ENCODE measurements around the gene SDC3. TPM values are rescaled to one million over a fixed set of nuclear protein-coding genes. Genes with fewer than 3 reads are reported as not detected.
A peak's percentile ranks its signal among the peaks of the same experiment; 100 is the strongest.

Gene SDC3, protein sequence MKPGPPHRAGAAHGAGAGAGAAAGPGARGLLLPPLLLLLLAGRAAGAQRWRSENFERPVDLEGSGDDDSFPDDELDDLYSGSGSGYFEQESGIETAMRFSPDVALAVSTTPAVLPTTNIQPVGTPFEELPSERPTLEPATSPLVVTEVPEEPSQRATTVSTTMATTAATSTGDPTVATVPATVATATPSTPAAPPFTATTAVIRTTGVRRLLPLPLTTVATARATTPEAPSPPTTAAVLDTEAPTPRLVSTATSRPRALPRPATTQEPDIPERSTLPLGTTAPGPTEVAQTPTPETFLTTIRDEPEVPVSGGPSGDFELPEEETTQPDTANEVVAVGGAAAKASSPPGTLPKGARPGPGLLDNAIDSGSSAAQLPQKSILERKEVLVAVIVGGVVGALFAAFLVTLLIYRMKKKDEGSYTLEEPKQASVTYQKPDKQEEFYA
- total RNA-seq, result 36.4 and 49.0 TPM in 2 replicates

DNA sequence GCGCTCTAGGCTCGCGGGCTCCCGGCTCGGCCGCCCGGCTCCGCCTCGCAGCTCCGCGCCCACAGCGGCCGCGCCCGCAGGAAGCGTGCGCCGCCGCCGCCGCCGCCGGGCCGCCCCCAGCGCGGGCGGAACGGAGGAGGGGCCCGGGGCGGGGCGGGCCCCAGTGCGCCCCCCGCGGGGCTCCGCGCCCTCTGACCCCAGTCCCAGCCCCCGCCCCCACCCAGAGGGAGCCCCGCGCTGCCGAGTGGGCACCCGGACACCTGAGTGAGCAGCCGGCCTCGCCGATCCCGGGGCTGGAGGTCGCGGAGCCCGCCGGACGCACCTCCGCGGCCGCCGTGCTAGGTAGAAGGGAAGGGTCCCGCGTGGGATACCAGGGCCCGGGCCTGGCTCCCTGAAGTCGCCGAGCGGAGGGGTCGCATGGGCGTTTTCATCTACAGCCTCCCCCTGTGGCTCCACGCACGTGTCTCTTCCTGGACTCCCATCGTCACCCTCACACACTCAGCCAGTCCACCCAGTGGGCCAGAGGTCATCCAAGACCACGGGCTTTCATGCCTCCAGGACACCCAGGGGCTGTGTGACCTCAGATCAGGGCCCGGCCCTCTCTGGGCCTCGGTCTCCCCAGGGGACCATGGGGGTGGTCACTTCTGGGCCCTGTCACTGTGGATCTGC lies at the start of gene SDC3:
Gene SDC3 (minus strand): TSS at position 63 of the 669 bp plus-strand sequence. CDS start 172 bp downstream, outside the sequence.
- no peak for TF ChIP-seq CTCF (IDR thresholded peaks at IDR 0.05; ENCODE audit: insufficient read depth, low read length, poor library complexity, severe bottlenecking)
- H3K27me3 ChIP-seq (ENCODE audit: control insufficient read depth, insufficient read depth, low read length), result no peaks in the 10 kb centered on the region
- peak within 1 kb of the TSS; percentile 58 for H3K4me3 ChIP-seq (ENCODE audit: low read depth, low read length)
- no peak for DNase-seq (ENCODE audit: low read depth)
- H3K36me3 ChIP-seq (ENCODE audit: control insufficient read depth, insufficient read depth, low read length), result no peaks in the 10 kb centered on the region

GRCh38 chr1:30957560-30958222 lies 49.1 kb upstream of the SDC3 start:
- no peak overlapping the region for H3K4me3 ChIP-seq (ENCODE audit: low read depth, low read length)
- H3K27me3 ChIP-seq (ENCODE audit: control insufficient read depth, insufficient read depth, low read length), result no peaks in the 10 kb centered on the region
- H3K36me3 ChIP-seq (ENCODE audit: control insufficient read depth, insufficient read depth, low read length), result peaks cover 1% of the 10 kb centered on the region
- DNase-seq (ENCODE audit: low read depth), result no peak
- no peak for TF ChIP-seq CTCF (IDR thresholded peaks at IDR 0.05; ENCODE audit: insufficient read depth, low read length, poor library complexity, severe bottlenecking)

- Histone ChIP-seq H3K27me3 (ENCODE audit: control insufficient read depth, insufficient read depth, low read length) (no peaks in the 10 kb centered on the region), H3K4me3 (ENCODE audit: low read depth, low read length) (no peak overlapping the region), H3K36me3 (ENCODE audit: control insufficient read depth, insufficient read depth, low read length) (peaks cover 1% of the 10 kb centered on the region)
- DNase-seq (ENCODE audit: low read depth), result no peak
- no peak for TF ChIP-seq CTCF (IDR thresholded peaks at IDR 0.05; ENCODE audit: insufficient read depth, low read length, poor library complexity, severe bottlenecking)
Observed at GRCh38 chr1:30955448-30956015, 47.0 kb upstream of the SDC3 start.

GRCh38 chr1:30953685-30954084 lies 45.1 kb upstream of the SDC3 start:
- TF ChIP-seq CTCF (IDR thresholded peaks at IDR 0.05; ENCODE audit: insufficient read depth, low read length, poor library complexity, severe bottlenecking), result no peak
- Histone ChIP-seq H3K27me3 (ENCODE audit: control insufficient read depth, insufficient read depth, low read length) (no peaks in the 10 kb centered on the region), H3K4me3 (ENCODE audit: low read depth, low read length) (no peak overlapping the region), H3K36me3 (ENCODE audit: control insufficient read depth, insufficient read depth, low read length) (peaks cover 1% of the 10 kb centered on the region)
- DNase-seq (ENCODE audit: low read depth), result no peak

- Histone ChIP-seq H3K27me3 (ENCODE audit: control insufficient read depth, insufficient read depth, low read length) (no peaks in the 10 kb centered on the region), H3K4me3 (ENCODE audit: low read depth, low read length) (no peak overlapping the region), H3K36me3 (ENCODE audit: control insufficient read depth, insufficient read depth, low read length) (peaks cover 2% of the 10 kb centered on the region)
- no peak for DNase-seq (ENCODE audit: low read depth)
- TF ChIP-seq CTCF (IDR thresholded peaks at IDR 0.05; ENCODE audit: insufficient read depth, low read length, poor library complexity, severe bottlenecking), result no peak
Observed at GRCh38 chr1:30952098-30952497, 43.5 kb upstream of the SDC3 start.

Measured in kidney epithelial cell (primary cell).